HEK293T (cell line): Measurements from ENCODE around the gene MARCKS.
"Not testable (repeated sequence)": the region's sequence is repeated elsewhere in the genome, so short reads cannot be mapped to it uniquely, and the experiment has no call there.

Experiments
- CTCF ChIA-PET: fragments of 350-600 bp; formaldehyde crosslinking; extraction: SDS; loops from one replicate; lab custom pipeline; 2021; ENCODE audit warnings: antibody characterized with exemption, inconsistent platforms; lab: Yijun Ruan, JAX
- POLR2A ChIA-PET: fragments of 350-600 bp; formaldehyde crosslinking; extraction: SDS; loops from one replicate; lab custom pipeline; 2020; ENCODE audit warnings: antibody characterized with exemption, inconsistent platforms; lab: Yijun Ruan, JAX
- DNase-seq: peaks from one replicate; pipeline ENCODE4 v3.0.0; 2012; ENCODE audit warnings: mixed read lengths; ENCODE audit errors: extremely low spot score
- ARNT ChIP-seq: fragments of 450-650 bp; IDR thresholded peaks from 2 replicates; pipeline ENCODE4 v1.6.1; 2017; ENCODE audit warnings: mild to moderate bottlenecking
- BHLHE40 ChIP-seq: fragments of 450-650 bp; IDR thresholded peaks from 2 replicates; pipeline ENCODE4 v1.6.1; 2016; ENCODE audit warnings: mild to moderate bottlenecking, moderate library complexity, borderline replicate concordance
- CTBP1 ChIP-seq: fragments of 450-650 bp; IDR thresholded peaks from 2 replicates; pipeline ENCODE4 v1.6.1; 2016; ENCODE audit warnings: borderline replicate concordance
- ELF4 ChIP-seq: fragments of 450-650 bp; IDR thresholded peaks from 2 replicates; pipeline ENCODE4 v1.6.1; 2017; ENCODE audit warnings: antibody characterized with exemption
- FOXA1 ChIP-seq: fragments of 450-650 bp; IDR thresholded peaks from 2 replicates; pipeline ENCODE4 v1.6.1; 2016; ENCODE audit warnings: mild to moderate bottlenecking
- FOXK2 ChIP-seq: fragments of 450-650 bp; IDR thresholded peaks from 2 replicates; pipeline ENCODE4 v1.6.1; 2016; ENCODE audit warnings: mild to moderate bottlenecking
- FOXM1 ChIP-seq: fragments of 450-650 bp; IDR thresholded peaks from 2 replicates; pipeline ENCODE4 v1.6.1; 2017; ENCODE audit warnings: mild to moderate bottlenecking, borderline replicate concordance
- HDGF ChIP-seq: fragments of 450-650 bp; IDR thresholded peaks from 2 replicates; pipeline ENCODE4 v1.6.1; 2017; ENCODE audit warnings: antibody characterized with exemption, borderline replicate concordance
- L3MBTL2 ChIP-seq: fragments of 450-650 bp; conservative IDR thresholded peaks from 2 replicates; pipeline ENCODE4 v1.6.1; 2016; ENCODE audit warnings: mild to moderate bottlenecking
- LEF1 ChIP-seq: fragments of 450-650 bp; IDR thresholded peaks from 2 replicates; pipeline ENCODE4 v1.6.1; 2017; ENCODE audit warnings: mild to moderate bottlenecking, borderline replicate concordance
- NFRKB ChIP-seq: fragments of 450-650 bp; IDR thresholded peaks from 2 replicates; pipeline ENCODE4 v1.6.1; 2016; ENCODE audit warnings: mild to moderate bottlenecking, moderate library complexity
- PKNOX1 ChIP-seq: fragments of 450-650 bp; IDR thresholded peaks from 2 replicates; pipeline ENCODE4 v1.6.1; 2016
- SP1 ChIP-seq: fragments of 450-650 bp; IDR thresholded peaks from 2 replicates; pipeline ENCODE4 v1.6.1; 2017
- SUZ12 ChIP-seq: fragments of 450-650 bp; IDR thresholded peaks from 2 replicates; pipeline ENCODE4 v1.6.1; 2016; ENCODE audit warnings: mild to moderate bottlenecking
- TARDBP ChIP-seq: fragments of 450-650 bp; IDR thresholded peaks from 2 replicates; pipeline ENCODE4 v1.6.1; 2016
- ZNF384 ChIP-seq: fragments of 450-650 bp; IDR thresholded peaks from 2 replicates; pipeline ENCODE4 v1.6.1; 2016

Gene MARCKS

DNA sequence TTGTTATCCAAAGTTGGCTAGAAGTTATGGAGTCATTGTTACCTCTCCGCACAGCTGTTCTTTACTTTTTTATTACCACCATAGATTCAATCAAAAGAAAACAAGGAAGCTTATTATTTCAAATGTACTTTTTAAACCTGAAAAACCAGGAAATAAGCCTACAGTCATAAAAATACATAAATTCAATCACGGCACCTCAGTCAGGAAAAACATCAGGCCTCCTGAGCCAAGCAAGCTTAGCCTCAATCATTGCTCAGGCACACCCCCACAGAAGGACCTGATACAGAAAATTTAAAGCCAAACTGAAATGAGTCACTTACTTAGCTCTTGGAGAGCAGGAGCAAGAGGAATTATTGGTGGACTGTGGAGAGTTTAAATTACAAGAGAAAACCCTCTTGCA lies 44.3 kb downstream of the MARCKS start:
- ChIA-PET POLR2A (no interaction called here), CTCF (no interaction called here)
- DNase-seq: no peak
- TF ChIP-seq SUZ12 (no peak), CTBP1 (no peak), FOXA1 (no peak)

DNA sequence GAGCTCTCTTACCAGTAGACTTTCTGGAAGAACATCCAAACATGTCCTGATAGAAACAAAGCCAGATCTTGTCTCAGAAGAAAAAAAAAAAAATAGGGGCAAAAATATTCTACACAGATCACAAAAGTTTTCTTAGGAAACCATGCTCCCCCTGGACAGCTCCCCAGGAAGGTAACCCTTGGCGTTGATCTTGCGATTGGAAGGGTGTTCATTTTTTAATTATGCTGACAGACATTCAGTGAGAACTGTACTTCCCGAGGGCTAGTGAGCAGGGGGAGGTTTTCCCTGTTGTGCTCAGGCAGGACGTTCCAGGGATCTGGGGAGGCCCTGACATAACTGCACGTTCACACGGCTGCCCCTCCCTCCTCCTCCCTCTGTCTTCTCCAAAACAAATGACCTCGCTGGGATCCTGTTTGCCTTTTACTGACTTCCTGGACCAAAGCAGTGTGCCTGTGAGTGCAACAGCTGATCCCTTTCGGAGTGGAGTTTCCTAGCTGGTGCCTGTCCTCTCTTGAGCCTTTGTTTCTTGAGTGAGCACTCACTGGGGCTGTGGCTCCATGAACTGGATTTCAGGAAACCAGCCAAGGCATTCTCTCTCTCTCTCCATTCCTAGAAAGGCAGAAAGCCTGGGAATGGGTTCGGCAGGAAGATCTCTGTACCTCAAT lies 46.7 kb downstream of the MARCKS start:
- ChIA-PET POLR2A (no interaction called here), CTCF (no interaction called here)
- DNase-seq: no peak
- TF ChIP-seq ELF4 (no peak), FOXM1 (no peak)

DNA sequence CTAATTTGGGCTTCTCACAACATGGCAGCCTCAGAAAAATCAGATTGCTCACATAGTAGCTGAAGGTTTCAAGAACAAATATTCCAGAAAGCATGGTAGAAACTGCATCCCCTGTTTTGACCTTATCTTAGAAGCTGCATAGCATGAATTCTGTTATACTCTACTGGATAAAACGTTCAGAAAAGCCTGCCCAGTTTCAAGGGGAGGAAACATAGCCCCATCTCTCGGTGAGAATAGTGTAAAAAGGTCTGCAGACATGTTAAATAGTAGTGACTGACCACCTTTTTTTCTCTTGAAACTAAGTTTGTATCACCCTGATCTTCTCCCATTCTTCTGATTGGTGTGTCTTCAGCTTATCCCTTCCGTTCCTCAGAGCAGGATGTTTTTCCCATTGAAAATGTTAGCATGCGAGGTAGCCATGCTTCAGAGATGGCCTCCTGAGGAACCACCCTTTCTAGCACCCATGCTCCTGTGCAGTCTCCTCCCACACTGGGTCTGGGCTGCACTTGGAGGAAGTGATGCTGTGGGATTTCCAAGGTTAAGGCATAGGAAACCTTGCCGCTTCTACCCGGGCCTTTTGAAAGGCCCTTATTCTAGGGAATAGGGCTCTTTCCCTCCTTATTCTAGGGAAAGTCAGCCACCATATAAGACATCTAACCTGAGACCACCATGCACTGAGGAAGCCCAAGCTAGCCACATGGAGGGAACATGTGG lies 50.1 kb downstream of the MARCKS start:
- CTCF ChIA-PET: interaction anchor here (0.6 to 0.8 kb wide), 4 partner anchors 14 to 1596 kb away, joined by 3 to 4 read pairs (median 3); no protein-coding TSS in a partner anchor
- DNase-seq: no peak
- POLR2A ChIA-PET: no interaction called here
- TF ChIP-seq L3MBTL2 (no peak), TARDBP (no peak), SUZ12 (no peak), LEF1 (no peak), BHLHE40 (no peak), FOXM1 (no peak), NFRKB (no peak), FOXK2 (no peak), FOXA1 (no peak), HDGF (no peak), ARNT (no peak), ELF4 (no peak), PKNOX1 (no peak), ZNF384 (no peak), CTBP1 (no peak), SP1 (no peak)

DNA sequence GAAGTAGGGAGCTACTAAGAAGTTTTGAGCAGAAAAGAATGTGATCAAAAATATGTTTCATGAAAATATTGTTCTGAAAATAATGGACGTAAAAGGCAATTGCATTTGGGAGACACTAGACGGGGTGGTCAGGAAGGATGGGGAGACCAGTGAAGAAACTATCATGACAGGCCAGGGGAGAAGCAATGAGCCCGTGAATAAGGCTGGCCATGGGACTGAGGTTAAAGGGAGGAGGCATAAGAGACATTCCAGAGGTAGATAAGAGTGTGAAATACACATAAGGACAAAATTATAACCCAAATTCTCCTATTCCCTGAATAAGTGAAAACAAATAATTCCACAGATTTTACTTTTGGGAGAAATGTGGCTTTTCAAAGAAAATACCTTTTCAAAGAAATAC lies 51.7 kb downstream of the MARCKS start:
- CTCF ChIA-PET: interaction anchor here (0.7 to 1.0 kb wide), 3 partner anchors 29 to 1129 kb away, joined by 3 read pairs; no protein-coding TSS in a partner anchor
- POLR2A ChIA-PET: no interaction called here
- DNase-seq: no peak
- TF ChIP-seq SUZ12 (no peak), FOXA1 (no peak), ARNT (no peak), CTBP1 (no peak), ELF4 (no peak)

- peak; percentile 65 for DNase-seq
- TF ChIP-seq CTBP1 (no peak), ELF4 (no peak), FOXM1 (no peak), L3MBTL2 (no peak), PKNOX1 (no peak), TARDBP (no peak), ZNF384 (no peak), BHLHE40 (no peak), NFRKB (no peak), FOXK2 (no peak), LEF1 (no peak), SUZ12 (no peak), ARNT (no peak), FOXA1 (no peak), HDGF (no peak), SP1 (no peak)
- CTCF ChIA-PET: interaction anchor here (0.6 to 1.0 kb wide), 3 partner anchors 28 to 1673 kb away, joined by 3 read pairs; no protein-coding TSS in a partner anchor
- POLR2A ChIA-PET: no interaction called here
Measured at GRCh38 chr6:113909224-113909856, 52.2 kb downstream of the MARCKS start.

DNA sequence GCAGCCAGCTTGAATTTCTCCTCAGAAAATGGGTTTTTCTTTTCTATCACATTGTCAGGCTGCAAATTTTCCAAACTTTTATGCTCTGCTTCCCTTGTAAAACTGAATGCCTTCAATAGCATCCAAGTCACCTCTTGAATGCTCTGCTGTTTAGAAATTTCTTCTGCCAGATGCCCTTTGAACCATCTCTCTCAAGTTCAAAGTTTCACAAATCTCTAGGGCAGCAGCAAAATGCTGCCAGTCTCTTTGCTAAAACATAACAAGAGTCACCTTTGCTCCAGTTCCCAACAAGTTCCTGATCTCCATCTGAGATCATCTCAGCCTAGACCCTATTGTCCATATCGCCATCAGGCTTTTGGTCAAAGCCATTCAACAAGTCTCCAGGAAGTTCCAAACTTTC lies 53.1 kb downstream of the MARCKS start:
- DNase-seq, POLR2A ChIA-PET: not testable (repeated sequence)
- CTCF ChIA-PET: interaction anchor here (0.6 kb wide), 1 partner anchor 11 kb away, joined by 3 read pairs; no protein-coding TSS in a partner anchor
